MV-4-11 (cell line): ENCODE results near the gene CD244.
A peak's percentile ranks its signal among the peaks of the same experiment; 100 is the strongest.
"Not testable (repeated sequence)": the region's sequence is repeated elsewhere in the genome, so short reads cannot be mapped to it uniquely, and the experiment has no call there.

Source experiments
- DNase-seq: peaks from one replicate; lab custom pipeline; 2025; lab: John Stamatoyannopoulos, UW

The CD244 gene

GRCh38 chr1:160879056-160879455 lies 16.4 kb upstream of the CD244 start:
- no peak for DNase-seq

DNA sequence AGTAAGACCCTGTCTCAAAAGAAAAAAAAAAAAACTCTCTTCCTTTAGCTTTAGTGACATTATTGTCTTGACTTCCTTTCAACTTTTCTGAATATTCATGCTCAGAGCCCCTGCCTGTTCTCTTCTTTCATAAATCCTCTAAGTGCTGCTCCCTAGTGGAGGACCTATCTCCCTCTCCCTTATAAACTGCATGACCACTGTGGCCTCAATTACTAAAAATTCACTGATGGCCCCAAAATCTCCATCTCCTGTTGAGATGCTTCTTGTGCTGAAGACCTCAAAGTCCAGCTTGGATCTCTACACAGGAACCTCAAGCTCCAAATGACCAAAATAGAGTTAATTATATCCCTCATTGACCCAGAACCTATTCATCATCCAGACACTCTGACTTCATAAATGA lies 14.5 kb upstream of the CD244 start:
- DNase-seq = peak; percentile 38

GRCh38 chr1:160876311-160876710 lies 13.6 kb upstream of the CD244 start:
- DNase-seq = peak; percentile 50

DNA sequence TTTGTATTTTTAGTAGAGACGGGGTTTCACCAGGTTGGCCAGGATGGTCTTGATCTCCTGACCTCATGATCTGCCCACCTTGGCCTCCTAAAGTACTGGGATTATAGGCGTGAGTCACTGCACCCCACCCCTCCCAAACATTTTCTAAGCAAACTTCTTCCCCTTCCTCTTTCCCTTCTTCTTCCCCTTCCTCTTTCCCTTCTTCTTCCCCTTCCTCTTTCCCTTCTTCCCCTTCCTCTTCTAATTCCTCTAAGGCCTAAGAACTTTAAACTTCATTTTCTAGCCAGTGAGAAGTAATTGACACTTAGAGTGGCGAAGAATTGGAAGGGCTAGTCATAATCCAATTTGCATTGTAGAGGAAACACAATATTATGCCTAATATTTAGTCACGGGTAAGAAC lies 12.9 kb upstream of the CD244 start:
- peak; percentile 51 for DNase-seq

DNA sequence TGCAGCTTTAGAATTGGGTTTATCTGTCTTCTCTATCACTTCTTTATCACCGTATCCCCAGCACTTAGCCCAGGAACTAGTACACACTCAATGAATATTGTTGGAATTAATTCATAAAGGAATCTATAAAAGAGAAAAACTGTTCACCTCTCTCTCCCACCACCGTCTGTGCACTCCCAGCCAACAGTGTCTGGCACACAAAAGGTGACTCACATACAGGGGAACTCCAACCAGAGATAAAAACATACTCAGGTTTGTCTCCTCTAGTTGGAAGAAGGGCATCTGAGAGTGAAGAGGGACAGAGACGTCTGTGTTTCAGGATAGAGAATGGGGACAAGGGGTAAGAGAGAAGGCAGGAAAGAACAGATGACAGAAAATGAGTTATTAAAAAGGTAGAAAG lies 12.2 kb upstream of the CD244 start:
- no peak for DNase-seq

DNA sequence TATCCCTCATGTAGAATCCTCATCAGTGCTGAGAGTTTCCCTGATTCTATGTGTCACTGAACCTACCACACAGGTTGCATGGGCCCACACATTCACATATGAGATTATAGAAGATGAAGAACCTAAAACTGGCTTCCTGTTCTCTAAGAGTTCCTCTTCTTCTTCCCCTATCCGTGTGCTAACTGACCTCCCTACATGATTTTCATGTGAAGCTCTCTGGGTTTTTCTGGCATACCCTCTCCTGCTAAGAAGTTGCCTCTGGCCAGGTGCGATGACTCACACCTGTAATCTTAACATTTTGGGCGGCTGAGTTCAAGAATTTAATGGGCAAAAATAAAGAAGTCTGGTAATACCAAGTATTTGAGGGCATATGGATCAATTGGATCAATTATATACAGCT lies 5.5 kb upstream of the CD244 start:
- DNase-seq = peak; percentile 63

DNA sequence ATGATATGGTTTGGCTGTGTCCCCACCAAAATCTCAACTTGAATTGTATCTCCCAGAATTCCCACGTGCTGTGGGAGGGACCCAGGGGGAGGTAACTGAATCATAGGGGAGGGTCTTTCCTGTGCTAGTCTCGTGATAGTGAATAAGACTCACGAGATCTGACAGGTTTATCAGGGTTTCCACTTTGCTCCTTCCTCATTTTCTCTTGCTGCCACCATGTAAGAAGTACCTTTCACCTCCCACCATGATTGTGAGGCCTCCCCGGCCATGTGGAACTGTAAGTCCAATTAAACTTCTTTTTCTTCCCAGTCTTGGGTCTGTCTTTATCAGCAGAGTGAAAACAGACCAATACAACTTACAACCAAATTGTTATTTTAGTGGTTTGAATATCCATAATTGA lies 5.0 kb upstream of the CD244 start:
- DNase-seq = not testable (repeated sequence)

DNA sequence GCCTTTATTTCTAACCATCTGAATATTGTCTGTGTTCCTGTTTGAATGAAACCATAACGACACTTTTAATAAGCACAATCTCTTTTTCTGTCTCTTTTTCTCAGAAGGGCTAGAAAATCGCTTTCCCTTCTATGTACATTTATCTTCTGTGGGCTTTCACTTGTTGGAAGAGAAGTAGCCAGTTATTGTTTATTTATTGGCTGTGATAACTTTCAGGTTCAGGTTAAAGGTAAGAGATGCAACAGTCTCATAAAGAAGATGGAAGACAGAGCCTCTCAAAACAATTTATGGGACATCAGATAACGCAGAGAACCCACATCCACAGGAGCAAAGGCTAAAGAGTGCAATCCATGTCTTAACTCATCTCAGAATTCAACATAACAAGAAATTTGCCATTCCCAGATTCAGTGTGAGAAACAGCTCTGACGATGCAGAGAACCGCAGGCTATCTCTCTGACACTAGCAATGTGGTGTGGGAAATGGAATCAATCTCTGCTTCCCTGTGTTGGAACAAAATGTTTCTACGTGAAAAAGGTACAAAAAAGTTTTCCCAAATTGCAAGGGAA lies 4.1 kb upstream of the CD244 start:
- DNase-seq = no peak

DNA sequence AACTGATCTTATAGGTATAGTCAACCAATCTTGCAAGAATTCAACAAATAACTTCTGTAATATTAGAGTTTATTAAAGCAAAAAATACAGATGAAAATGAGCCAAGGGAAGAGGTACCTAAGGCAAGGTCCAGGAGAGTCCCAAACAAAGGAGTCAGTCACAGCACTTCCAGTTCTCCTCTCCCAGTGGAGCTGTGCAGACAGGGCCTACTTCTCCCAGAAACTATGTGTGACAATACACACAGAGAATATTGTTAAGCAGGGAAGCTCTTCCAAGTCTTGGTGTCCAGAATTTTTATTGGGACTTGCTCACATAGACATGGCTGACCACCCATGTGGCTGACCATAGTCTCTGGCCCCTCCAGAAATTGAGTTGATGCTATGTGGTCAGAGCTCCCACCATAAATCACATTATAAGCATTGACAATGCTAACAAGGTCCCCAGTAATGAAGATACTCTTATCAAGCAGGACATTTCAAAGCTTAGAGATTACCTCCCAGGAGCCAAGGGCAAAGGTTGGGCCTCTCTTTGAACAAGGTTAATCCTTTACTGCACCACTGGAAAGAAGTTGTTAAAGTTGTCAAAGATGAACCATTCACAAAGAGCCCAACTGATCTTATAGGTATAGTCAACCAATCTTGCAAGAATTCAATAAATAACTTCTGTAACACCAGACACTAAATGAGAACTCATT lies 3.5 kb upstream of the CD244 start:
- DNase-seq = no peak

DNA sequence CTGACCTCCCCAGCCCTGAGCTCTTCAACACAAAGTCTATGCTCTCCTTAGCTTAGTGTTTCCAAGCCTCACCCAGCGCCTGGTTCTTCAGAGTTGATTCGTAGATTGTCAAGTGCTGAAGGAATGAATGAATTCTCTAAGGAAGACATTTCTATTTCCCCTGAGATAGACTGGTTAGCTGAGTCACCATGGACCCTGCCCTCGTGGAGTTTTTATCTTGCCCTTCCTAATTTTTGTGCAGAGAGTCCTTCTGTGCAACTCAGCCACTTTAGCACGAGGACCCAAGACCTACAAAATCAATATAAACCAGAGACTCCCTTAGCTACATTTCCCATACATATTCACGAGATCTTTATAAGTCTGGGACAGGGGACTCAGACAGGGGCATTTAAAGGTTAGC lies 2.6 kb upstream of the CD244 start:
- no peak for DNase-seq

GRCh38 chr1:160864173-160864572 lies 1.5 kb upstream of the CD244 start:
- DNase-seq = no peak

DNA sequence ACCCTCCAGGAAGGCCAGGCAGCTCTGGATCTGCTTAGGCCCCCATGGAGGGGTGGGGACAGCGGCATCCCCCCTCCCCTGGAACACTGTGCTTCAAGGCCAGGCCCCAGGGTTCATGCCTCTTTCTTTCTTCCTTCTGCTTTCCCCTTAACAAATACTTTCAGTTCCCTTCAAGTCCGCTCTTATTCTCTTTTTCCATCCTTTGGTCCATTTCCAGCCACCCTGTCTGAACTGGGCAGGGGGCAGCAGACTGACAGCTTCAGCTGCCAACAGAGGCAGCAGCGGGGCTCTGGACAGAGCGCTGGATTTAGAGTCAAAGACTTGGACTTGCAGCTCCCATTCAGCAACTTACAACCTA lies 1.1 kb upstream of the CD244 start:
- peak; percentile 87 for DNase-seq

DNA sequence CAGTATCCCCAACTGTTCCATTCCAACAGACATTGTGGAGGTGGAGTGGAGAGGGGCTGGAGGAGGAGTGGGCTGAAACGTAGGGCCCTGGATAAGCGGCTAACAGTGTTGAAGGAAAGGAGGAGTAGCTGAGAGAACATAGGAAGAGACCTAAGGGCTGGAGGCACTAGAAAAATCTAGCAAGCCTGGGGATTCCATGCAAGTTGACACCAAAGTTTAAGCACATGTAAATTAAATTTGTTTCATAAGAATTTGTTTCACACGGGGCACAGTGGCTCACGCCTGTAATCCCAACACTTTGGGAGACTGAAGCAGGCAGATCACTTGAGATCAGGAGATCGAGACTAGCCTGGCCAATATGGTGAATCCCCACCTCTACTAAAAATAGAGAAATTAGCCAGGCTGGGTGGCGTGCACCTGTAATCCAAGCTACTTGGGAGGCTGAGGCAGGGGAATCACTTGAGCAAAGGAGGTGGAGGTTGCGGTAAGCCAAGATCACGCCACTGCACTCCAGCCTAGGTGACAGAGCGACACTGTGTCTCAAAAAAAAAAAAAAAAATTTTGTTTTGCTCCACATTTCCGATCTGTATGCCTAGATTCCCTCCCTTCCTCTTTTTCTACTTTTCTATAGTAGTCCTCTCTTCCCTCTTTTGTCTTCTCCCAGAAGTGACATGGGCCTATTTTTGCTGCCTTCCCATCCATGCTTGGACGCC lies 530 bp upstream of the CD244 start:
- DNase-seq = peak; percentile 86

GRCh38 chr1:160860840-160861505 lies 1.7 kb downstream of the CD244 start:
- no peak for DNase-seq

DNA sequence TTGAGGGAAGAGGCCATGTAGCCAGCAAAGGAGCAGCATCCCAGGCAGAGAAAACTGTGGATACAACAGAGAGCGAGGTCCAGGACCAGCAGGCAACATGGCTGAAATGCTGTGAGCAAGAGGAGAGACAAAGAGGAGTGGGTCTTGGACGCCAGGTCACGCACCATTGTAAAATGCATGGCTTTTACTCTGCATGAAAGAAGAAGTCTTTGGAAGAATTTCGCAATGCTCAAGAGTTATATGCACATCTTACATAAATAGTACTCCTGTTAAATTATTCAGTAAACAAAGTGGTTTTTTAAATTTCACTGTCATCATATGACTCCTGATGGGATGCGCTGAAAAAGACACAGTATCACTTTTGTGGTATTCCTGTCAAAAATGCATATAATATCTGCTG lies 3.5 kb downstream of the CD244 start:
- peak; percentile 73 for DNase-seq

- DNase-seq = no peak
Observed at GRCh38 chr1:160858507-160858906, 4.2 kb downstream of the CD244 start.

DNA sequence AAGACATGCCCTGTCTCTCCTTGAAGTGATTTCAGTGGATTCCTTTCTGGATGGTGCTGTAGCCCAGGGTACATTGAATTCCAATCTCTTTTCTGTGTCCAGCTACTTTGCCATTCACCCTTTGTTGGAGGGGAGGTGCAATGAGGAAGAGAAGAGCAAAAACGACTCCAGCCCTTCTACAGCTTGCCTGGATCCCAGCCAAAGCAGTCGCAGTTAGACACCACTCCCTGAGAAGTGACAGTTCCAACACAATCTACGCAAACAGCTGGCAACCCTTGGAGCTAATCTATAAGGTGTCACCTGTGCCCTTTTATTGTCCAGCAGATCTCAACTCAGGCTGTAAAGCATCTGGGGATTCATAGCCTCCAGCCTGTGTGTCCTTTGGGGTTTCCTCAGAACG lies 4.6 kb downstream of the CD244 start:
- no peak for DNase-seq

DNA sequence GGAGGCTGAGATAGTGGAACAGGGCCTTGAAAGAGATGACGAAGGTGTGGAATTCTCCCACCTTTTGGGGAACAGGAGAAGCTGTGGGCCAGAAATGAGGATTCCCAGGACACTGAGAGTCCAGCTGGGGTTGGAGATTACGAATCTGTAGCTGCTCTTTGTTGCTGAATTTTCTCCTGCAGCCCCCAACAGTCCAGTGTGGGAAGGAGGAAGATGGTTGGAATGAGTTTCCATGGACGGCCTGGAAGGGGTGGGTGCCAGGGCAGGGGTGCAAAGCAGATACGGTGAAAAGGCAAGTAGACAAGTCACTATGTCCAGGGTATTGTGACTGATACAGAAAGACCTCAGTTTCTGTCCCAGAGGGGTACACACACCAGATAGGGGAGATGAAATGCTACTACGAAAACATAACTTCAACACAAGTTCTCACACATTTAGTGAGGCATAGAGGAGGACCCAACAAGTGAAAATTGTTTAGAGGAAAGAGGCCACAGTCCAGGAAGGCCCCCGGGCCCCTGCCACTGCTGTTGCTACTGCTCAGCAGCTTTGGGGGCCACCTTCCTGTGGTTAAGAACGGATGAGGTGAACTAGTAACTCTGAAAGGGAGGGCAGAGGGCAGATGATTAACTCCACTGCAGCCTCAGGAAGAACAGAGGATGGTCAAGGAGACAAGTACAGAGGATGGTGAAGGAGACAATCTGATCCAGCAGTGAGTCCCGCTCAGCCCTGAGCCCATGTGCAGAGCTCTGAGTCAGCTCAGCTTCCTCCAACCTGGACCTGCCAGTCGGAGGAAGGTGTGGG lies 7.3 kb downstream of the CD244 start:
- DNase-seq = no peak

DNA sequence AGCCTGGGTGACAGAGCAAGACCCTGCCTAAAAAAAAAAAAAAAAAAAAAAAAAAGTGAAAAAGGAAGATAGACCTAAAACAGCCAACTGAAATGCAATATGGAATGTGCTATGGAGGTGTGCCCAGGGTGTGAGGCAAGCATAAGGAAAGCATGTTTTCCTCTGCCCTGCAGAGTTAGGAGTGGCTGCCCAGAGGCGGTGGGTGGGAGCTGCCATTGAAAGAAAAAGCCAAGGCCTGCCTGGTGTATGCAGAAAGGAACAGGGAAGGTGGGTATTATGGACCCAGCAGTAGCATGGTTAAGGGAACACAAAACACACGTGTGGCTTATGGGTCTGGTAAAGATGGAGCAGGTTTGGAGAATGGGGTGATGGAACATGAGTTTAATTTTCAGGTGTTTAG lies 8.9 kb downstream of the CD244 start:
- DNase-seq = no peak

- DNase-seq = no peak
Observed at GRCh38 chr1:160853014-160853413, 9.7 kb downstream of the CD244 start.

- no peak for DNase-seq
Observed at GRCh38 chr1:160850993-160851392, 11.7 kb downstream of the CD244 start.

- no peak for DNase-seq
Observed at GRCh38 chr1:160850541-160850940, 12.1 kb downstream of the CD244 start.
